Measurements from ENCODE around the gene BCL6.

DNA sequence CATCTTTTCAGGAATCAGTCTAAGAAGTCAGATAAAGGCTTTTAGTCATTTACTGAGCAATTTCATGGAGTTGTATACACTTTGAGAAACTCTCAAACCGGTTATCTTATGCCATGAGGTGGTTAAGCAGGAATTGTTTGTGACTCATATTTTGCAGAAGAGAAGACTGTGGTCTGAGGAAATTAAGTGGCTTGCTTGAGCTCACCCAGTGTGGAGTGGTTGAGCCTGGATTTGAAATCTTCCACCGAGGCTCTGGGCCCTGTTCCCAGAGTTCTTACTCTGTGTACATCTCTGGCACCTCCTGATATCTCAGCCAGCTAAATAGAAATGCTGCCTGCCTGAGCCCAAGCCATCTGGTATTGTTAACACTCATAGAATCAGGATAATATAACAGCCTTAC lies 37.8 kb upstream of the BCL6 start:
- TF ChIP-seq, protein P1, sequence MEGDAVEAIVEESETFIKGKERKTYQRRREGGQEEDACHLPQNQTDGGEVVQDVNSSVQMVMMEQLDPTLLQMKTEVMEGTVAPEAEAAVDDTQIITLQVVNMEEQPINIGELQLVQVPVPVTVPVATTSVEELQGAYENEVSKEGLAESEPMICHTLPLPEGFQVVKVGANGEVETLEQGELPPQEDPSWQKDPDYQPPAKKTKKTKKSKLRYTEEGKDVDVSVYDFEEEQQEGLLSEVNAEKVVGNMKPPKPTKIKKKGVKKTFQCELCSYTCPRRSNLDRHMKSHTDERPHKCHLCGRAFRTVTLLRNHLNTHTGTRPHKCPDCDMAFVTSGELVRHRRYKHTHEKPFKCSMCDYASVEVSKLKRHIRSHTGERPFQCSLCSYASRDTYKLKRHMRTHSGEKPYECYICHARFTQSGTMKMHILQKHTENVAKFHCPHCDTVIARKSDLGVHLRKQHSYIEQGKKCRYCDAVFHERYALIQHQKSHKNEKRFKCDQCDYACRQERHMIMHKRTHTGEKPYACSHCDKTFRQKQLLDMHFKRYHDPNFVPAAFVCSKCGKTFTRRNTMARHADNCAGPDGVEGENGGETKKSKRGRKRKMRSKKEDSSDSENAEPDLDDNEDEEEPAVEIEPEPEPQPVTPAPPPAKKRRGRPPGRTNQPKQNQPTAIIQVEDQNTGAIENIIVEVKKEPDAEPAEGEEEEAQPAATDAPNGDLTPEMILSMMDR (IDR thresholded peaks at IDR 0.05): no peak
- no peak for TF ChIP-seq POLR2A (IDR thresholded peaks at IDR 0.05)

Data from ovary (tissue), 3 donors.